ENCODE measurements around the gene FCER1A.
"Not testable (repeated sequence)": the region's sequence is repeated elsewhere in the genome, so short reads cannot be mapped to it uniquely, and the experiment has no call there.

The FCER1A gene

DNA sequence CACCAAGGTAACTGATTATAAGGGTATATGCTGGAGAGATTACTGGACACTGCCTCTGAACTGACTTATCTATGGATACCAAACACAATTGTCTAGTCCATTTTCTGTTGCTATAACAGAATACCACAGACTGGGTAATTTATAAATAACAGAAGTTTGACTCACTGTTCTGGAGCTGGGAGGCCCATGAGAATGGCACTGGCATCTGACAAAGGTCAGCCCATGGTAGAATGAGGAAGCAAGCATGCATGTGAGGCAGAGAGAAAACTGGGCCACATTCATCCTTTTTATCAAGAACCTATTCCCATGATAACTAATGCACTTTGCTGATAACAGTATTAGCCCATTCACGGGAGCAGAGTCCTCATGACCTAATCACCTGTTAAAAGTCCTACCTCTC, 37.4 kb downstream of the FCER1A start:
- no peak overlapping the region for H3K9ac ChIP-seq (ENCODE audit: low read length)
- no peak overlapping the region for H3K4me3 ChIP-seq (ENCODE audit: insufficient read depth, low read length, poor library complexity, severe bottlenecking)
- H3F3A ChIP-seq (ENCODE audit: insufficient read depth) = no peaks in the 10 kb centered on the region
- H3K9me3 ChIP-seq (ENCODE audit: insufficient read depth, low read length) = no peaks in the 10 kb centered on the region
- H3K36me3 ChIP-seq (ENCODE audit: low read length) = no peaks in the 10 kb centered on the region
- H4K20me1 ChIP-seq (ENCODE audit: low read depth, low read length) = no peaks in the 10 kb centered on the region
- H3K27me3 ChIP-seq (ENCODE audit: low read length) = no peaks in the 10 kb centered on the region
- no peak overlapping the region for H2AFZ ChIP-seq (ENCODE audit: low read depth, low read length, severe bottlenecking)
- H3K9me2 ChIP-seq (replicated peaks; ENCODE audit: insufficient read depth, low read length) = no peaks in the 10 kb centered on the region
- no peak for TF ChIP-seq EZH2phosphoT487 (conservative IDR thresholded peaks at IDR 0.05; ENCODE audit: low read length)
- no peak for TF ChIP-seq CTCF (IDR thresholded peaks at IDR 0.05; ENCODE audit: insufficient read depth, low read length, poor library complexity, severe bottlenecking)
- H3K27ac ChIP-seq (ENCODE audit: low read depth, low read length) = no peak overlapping the region
- no peak overlapping the region for H3K4me2 ChIP-seq (ENCODE audit: low read depth, low read length, poor library complexity, severe bottlenecking)
- no peaks in the 10 kb centered on the region for H3K79me2 ChIP-seq (ENCODE audit: insufficient read depth, low read length)

DNA sequence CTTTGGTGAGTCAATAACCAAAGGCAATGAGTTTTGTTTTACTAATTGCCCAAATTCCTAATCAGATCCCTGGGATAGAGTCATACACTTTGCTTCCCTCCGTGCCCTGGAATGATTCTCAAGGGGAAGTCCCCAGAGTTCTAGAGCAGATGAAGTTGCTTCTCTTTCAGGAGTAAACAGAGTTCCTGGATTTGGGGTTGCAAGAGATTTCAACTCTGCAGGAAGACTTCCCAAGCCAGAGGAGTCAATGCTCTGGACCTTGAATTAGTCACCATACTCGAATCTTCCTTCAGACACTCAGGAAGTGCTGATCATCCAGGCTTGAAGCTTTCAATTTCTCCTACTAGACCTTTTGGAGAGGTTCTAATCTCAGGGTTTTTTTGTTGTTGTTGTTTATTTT, 39.6 kb downstream of the FCER1A start:
- H3K4me2 ChIP-seq (ENCODE audit: low read depth, low read length, poor library complexity, severe bottlenecking) = no peak overlapping the region

GRCh38 chr1:159342761-159343425, 40.8 kb downstream of the FCER1A start:
- no peak overlapping the region for H2AFZ ChIP-seq (ENCODE audit: low read depth, low read length, severe bottlenecking)
- H3K9me3 ChIP-seq (ENCODE audit: insufficient read depth, low read length) = no peaks in the 10 kb centered on the region

More for the DNA sequence above, 39.6 kb downstream of the FCER1A start:
- Histone ChIP-seq H3K9me3 (ENCODE audit: insufficient read depth, low read length) (no peaks in the 10 kb centered on the region), H3K27ac (ENCODE audit: low read depth, low read length) (no peak overlapping the region), H3K9ac (ENCODE audit: low read length) (no peak overlapping the region), H3K27me3 (ENCODE audit: low read length) (no peaks in the 10 kb centered on the region), H4K20me1 (ENCODE audit: low read depth, low read length) (no peaks in the 10 kb centered on the region), H3K79me2 (ENCODE audit: insufficient read depth, low read length) (no peaks in the 10 kb centered on the region), H3K4me3 (ENCODE audit: insufficient read depth, low read length, poor library complexity, severe bottlenecking) (no peak overlapping the region), H2AFZ (ENCODE audit: low read depth, low read length, severe bottlenecking) (no peak overlapping the region), H3F3A (ENCODE audit: insufficient read depth) (no peaks in the 10 kb centered on the region), H3K36me3 (ENCODE audit: low read length) (no peaks in the 10 kb centered on the region), H3K9me2 (replicated peaks; ENCODE audit: insufficient read depth, low read length) (no peaks in the 10 kb centered on the region)
- TF ChIP-seq CTCF (IDR thresholded peaks at IDR 0.05; ENCODE audit: insufficient read depth, low read length, poor library complexity, severe bottlenecking) (no peak), EZH2phosphoT487 (conservative IDR thresholded peaks at IDR 0.05; ENCODE audit: low read length) (no peak)

DNA sequence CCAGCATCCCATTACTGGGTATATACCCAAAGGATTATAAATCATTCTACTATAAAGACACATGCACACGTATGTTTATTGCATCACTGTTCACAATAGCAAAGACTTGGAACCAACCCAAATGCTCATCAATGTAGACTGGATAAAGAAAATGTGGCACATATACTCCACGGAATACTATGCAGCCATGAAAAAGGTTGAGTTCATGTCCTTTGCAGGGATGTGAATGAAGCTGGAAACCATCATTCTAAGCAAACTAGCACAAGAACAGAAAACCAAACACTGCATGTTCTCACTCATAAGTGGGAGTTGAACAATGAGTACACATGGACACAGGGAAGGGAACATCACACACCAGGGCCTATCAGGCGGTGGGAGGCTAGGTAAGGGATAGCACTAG, 47.2 kb downstream of the FCER1A start:
- H3K9me2 ChIP-seq (replicated peaks; ENCODE audit: insufficient read depth, low read length); H2AFZ ChIP-seq (ENCODE audit: low read depth, low read length, severe bottlenecking); H3K4me2 ChIP-seq (ENCODE audit: low read depth, low read length, poor library complexity, severe bottlenecking); H4K20me1 ChIP-seq (ENCODE audit: low read depth, low read length); H3F3A ChIP-seq (ENCODE audit: insufficient read depth); H3K27ac ChIP-seq (ENCODE audit: low read depth, low read length); H3K36me3 ChIP-seq (ENCODE audit: low read length); H3K27me3 ChIP-seq (ENCODE audit: low read length); H3K79me2 ChIP-seq (ENCODE audit: insufficient read depth, low read length); H3K9ac ChIP-seq (ENCODE audit: low read length); H3K9me3 ChIP-seq (ENCODE audit: insufficient read depth, low read length); H3K4me3 ChIP-seq (ENCODE audit: insufficient read depth, low read length, poor library complexity, severe bottlenecking): not testable (repeated sequence)

More at GRCh38 chr1:159342761-159343425, 40.8 kb downstream of the FCER1A start:
- TF ChIP-seq CTCF (IDR thresholded peaks at IDR 0.05; ENCODE audit: insufficient read depth, low read length, poor library complexity, severe bottlenecking) (no peak), EZH2phosphoT487 (conservative IDR thresholded peaks at IDR 0.05; ENCODE audit: low read length) (no peak)
- no peaks in the 10 kb centered on the region for H3K9me2 ChIP-seq (replicated peaks; ENCODE audit: insufficient read depth, low read length)
- no peaks in the 10 kb centered on the region for H3K36me3 ChIP-seq (ENCODE audit: low read length)
- H3K4me2 ChIP-seq (ENCODE audit: low read depth, low read length, poor library complexity, severe bottlenecking) = no peak overlapping the region
- H3K4me3 ChIP-seq (ENCODE audit: insufficient read depth, low read length, poor library complexity, severe bottlenecking) = no peak overlapping the region
- H3K79me2 ChIP-seq (ENCODE audit: insufficient read depth, low read length) = no peaks in the 10 kb centered on the region
- H4K20me1 ChIP-seq (ENCODE audit: low read depth, low read length) = no peaks in the 10 kb centered on the region
- no peaks in the 10 kb centered on the region for H3K27me3 ChIP-seq (ENCODE audit: low read length)
- H3K27ac ChIP-seq (ENCODE audit: low read depth, low read length) = no peak overlapping the region
- H3F3A ChIP-seq (ENCODE audit: insufficient read depth) = no peaks in the 10 kb centered on the region
- H3K9ac ChIP-seq (ENCODE audit: low read length) = no peak overlapping the region
